Heart left ventricle (tissue), 13 donors: Measurements from ENCODE around the gene KCNK15.

Source experiments
- CTCF ChIP-seq, 12 donors: fragments of 200-600 bp; sonication (generic) in 4 of 12; IDR thresholded peaks; one replicate each; pipeline versions ENCODE4 v1.5.0 to v1.8.0; 2018 to 2022; ENCODE audit warnings: antibody characterized with exemption in 12 of 12, mild to moderate bottlenecking in 5 of 12
- POLR2A ChIP-seq, 2 donors: fragments of 450-650 bp; IDR thresholded peaks; one replicate each; pipeline ENCODE4 v1.6.1; 2017; ENCODE audit warnings: antibody characterized with exemption in 2 of 2, mild to moderate bottlenecking in 2 of 2, moderate library complexity in 2 of 2
- donor health status: ischemic (EF 13 %, LVEDD 7.1; RV severe dilation, severe dysfunction).
- donor health status: DM: no; HTN: yes; CAD: no.
- donor health status: DM: no; HTN: no; CAD: no.
- donor health status: ischemic (EF 25% LVEDD 6.9; RV normal size, moderate dysfunction).
- donor health status: ischemic (EF 25% LVEDD 5.7; RV mildly dilated, moderate dysfunction).
- donor health status: ischemic (EF 35%, LVEDD 5.7; RV mildly dilated, moderate dysfunction).
- donor health status: nonischemic (EF 11% LVEDD 7.7; RV severe dilation, severe dysfunction).
- donor health status: DM: yes; HTN: yes; CAD: no.
- donor health status: PGD.
- donor health status: ischemic (EF 29% LVEDD 5.4; RV normal size, mild dysfunction).
- donor health status: nonischemic (EF 23%, LVEDD 6.1; RV moderate dilation, normal function).

DNA sequence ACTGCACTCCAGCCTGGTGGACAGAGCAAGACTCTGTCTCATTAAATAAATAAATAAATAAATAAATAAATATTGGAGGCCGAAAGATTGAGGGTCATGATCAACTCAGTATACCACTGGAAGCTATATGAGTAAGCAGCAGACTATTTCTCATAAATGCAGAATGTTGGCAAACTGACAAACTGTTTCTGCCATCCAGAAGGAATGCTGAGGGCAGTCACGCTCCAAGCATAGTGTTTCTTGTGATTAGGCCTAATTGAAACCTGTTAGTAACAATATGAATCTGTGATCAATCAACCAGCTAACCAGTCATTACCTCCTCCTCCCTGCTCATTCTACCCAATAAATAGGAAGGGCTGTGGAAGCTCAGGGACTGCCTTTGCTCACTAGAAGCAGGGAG is 15.2 kb upstream of the KCNK15 start:
- TF ChIP-seq POLR2A (IDR thresholded peaks at IDR 0.05) (no peak), CTCF (IDR thresholded peaks at IDR 0.05) (no peak)
